ENCODE data around the gene WDR44. TPM values are rescaled to one million over a fixed set of nuclear protein-coding genes. Genes with fewer than 3 reads are reported as not detected.
A peak's percentile ranks its signal among the peaks of the same experiment; 100 is the strongest.

WDR44 gene
- total RNA-seq, 1 experiment from 2014 or later: 16.2 TPM

DNA sequence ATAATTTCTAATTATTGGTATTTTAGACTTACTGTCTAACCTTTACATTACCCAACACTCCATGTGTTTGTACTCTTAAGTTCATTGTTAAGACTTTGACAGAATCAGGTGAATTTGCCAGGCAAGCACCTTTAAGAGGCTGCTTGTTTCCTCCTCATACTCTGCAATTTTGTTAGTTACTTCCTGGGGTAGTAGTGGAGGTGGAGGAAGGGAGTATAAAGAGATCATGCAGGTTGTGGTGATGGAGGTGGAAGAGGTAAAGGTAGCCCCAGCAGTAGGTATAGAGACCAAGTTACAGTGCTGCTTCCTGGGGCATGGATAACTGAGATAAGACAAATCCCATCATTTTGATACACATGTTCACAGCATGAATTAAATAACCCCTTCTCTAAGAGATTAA, 6.7 kb downstream of the WDR44 start:
- no peak for ATAC-seq
- Histone ChIP-seq H3K9ac (ENCODE audit: low read length) (no peak overlapping the region), H3K79me2 (ENCODE audit: low read length) (peaks cover 89% of the 10 kb centered on the region), H3K4me3 (ENCODE audit: low read length) (no peak overlapping the region), H3K4me1 (ENCODE audit: insufficient read depth, low read length) (peaks cover 29% of the 10 kb centered on the region), H3K36me3 (ENCODE audit: low read depth, low read length) (no peaks in the 10 kb centered on the region), H3K9me3 (ENCODE audit: low read length) (no peaks in the 10 kb centered on the region), H3K27ac (ENCODE audit: low read length) (no peak overlapping the region), H3F3A (ENCODE audit: low read length, unreplicated experiment) (no peaks in the 10 kb centered on the region), H3K27me3 (ENCODE audit: low read length) (no peaks in the 10 kb centered on the region), H4K20me1 (ENCODE audit: low read length) (peaks cover 24% of the 10 kb centered on the region), H2AFZ (ENCODE audit: low read length) (no peak overlapping the region), H3K9me2 (replicated peaks; ENCODE audit: low read length) (no peaks in the 10 kb centered on the region), H3K4me2 (ENCODE audit: low read length) (no peak overlapping the region)
- TF ChIP-seq EZH2 (IDR thresholded peaks at IDR 0.05; ENCODE audit: low read length, unreplicated experiment) (no peak), EZH2phosphoT487 (IDR thresholded peaks at IDR 0.05; ENCODE audit: borderline replicate concordance, low read length) (no peak)
- TF ChIP-seq, protein P1, sequence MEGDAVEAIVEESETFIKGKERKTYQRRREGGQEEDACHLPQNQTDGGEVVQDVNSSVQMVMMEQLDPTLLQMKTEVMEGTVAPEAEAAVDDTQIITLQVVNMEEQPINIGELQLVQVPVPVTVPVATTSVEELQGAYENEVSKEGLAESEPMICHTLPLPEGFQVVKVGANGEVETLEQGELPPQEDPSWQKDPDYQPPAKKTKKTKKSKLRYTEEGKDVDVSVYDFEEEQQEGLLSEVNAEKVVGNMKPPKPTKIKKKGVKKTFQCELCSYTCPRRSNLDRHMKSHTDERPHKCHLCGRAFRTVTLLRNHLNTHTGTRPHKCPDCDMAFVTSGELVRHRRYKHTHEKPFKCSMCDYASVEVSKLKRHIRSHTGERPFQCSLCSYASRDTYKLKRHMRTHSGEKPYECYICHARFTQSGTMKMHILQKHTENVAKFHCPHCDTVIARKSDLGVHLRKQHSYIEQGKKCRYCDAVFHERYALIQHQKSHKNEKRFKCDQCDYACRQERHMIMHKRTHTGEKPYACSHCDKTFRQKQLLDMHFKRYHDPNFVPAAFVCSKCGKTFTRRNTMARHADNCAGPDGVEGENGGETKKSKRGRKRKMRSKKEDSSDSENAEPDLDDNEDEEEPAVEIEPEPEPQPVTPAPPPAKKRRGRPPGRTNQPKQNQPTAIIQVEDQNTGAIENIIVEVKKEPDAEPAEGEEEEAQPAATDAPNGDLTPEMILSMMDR (conservative IDR thresholded peaks at IDR 0.05; ENCODE audit: low read depth, low read length): no peak
- CTCF ChIA-PET: no interaction called here
- intact Hi-C loops (cut with micrococcal nuclease): no loop called here
- POLR2A ChIA-PET (ENCODE audit: unreplicated experiment): no interaction called here
- DNase-seq: no peak
- BruUV-seq (replicated peaks): no TSS peak

DNA sequence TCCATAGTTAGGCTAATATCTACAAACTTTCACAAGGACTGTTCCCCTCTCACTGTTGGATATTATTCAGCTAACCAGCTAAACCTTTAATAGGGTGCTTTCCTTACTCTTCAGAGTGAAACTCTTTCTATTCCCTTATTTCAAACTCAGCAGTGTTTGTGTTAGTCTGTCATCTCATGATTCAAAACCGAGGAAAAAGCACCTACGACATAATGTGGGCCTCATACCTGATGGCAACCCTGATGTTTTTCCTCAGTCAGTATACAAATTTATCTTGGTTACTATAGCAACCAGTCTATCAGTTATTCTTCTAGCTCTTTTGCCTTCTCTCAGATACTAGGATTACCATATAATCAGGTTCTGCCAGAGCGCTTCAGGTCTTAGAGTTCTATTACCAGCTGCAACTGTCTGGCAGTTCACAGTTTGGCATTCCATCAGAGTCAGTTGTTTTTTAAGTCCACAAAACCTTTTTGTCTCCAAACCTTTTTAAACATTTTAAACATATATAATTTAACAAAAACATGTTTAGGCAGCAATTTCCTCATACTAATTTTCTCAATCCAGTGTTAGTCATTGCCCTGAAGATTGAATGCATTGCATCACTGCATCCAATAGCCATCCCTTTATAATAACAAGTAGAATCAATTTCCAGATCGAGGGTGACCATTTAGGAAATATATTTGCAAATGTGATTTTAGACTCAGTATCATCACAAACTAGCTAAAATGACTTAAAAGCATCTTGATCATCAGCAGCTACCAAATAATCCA, 7.4 kb downstream of the WDR44 start:
- ATAC-seq (no peak), DNase-seq (no peak)
- no peak overlapping the region for H2AFZ ChIP-seq (ENCODE audit: low read length)
- H3K4me2 ChIP-seq (ENCODE audit: low read length): no peak overlapping the region
- peaks cover 83% of the 10 kb centered on the region for H3K79me2 ChIP-seq (ENCODE audit: low read length)
- H3K9me2 ChIP-seq (replicated peaks; ENCODE audit: low read length): no peaks in the 10 kb centered on the region
- POLR2A ChIA-PET (ENCODE audit: unreplicated experiment): no interaction called here
- intact Hi-C loops (cut with micrococcal nuclease): no loop called here
- H3F3A ChIP-seq (ENCODE audit: low read length, unreplicated experiment): no peaks in the 10 kb centered on the region
- peaks cover 23% of the 10 kb centered on the region for H3K4me1 ChIP-seq (ENCODE audit: insufficient read depth, low read length)
- CTCF ChIA-PET: no interaction called here
- H3K36me3 ChIP-seq (ENCODE audit: low read depth, low read length): no peaks in the 10 kb centered on the region
- peaks cover 17% of the 10 kb centered on the region for H4K20me1 ChIP-seq (ENCODE audit: low read length)
- no peak overlapping the region for H3K9ac ChIP-seq (ENCODE audit: low read length)
- H3K4me3 ChIP-seq (ENCODE audit: low read length): no peak overlapping the region
- TF ChIP-seq EZH2phosphoT487 (IDR thresholded peaks at IDR 0.05; ENCODE audit: borderline replicate concordance, low read length) (no peak), EZH2 (IDR thresholded peaks at IDR 0.05; ENCODE audit: low read length, unreplicated experiment) (no peak)
- TF ChIP-seq, protein P1 (conservative IDR thresholded peaks at IDR 0.05; ENCODE audit: low read depth, low read length): no peak
- H3K27me3 ChIP-seq (ENCODE audit: low read length): no peaks in the 10 kb centered on the region
- no peak overlapping the region for H3K27ac ChIP-seq (ENCODE audit: low read length)
- BruUV-seq (replicated peaks): no TSS peak
- no peaks in the 10 kb centered on the region for H3K9me3 ChIP-seq (ENCODE audit: low read length)

DNA sequence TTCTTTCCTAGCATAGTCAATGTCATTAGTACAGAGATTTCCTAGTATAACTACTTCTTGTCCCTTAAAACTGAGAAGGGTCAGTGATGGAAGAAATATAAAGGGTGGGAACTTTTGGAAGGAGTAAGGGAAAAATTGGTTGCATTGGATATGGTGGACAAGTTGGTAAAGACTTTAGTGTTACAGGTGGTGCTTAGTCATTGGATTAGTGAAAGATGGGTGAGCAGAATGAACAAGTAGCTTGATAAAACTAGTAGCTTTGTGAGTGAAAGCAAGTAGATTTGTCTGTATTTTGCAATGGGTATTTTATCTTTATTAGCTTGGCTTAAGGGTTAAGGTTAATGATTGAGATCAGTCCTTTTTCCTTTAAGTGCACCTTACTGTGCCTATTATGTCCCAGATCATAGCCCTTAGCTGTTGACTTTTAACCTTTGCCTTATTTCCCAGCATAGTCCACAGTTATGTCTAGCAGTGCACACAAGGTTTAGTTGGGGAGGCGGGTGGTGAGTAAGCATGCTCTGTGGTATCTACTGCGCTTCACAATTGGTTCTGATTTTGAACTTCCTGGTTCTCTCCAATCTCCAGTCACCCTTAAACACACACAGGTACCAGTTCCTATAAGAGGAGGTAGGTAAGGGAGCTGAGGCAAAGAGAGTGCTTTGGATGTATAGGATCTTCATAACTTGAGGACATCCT, 9.5 kb downstream of the WDR44 start:
- Histone ChIP-seq H2AFZ (ENCODE audit: low read length) (no peak overlapping the region), H3K36me3 (ENCODE audit: low read depth, low read length) (no peaks in the 10 kb centered on the region), H3K4me1 (ENCODE audit: insufficient read depth, low read length) (peaks cover 20% of the 10 kb centered on the region), H3K4me2 (ENCODE audit: low read length) (no peak overlapping the region), H3K27ac (ENCODE audit: low read length) (peak overlapping the region; percentile 10; the same call in 1 of the 2 replicates), H3K9ac (ENCODE audit: low read length) (no peak overlapping the region), H4K20me1 (ENCODE audit: low read length) (peaks cover 3% of the 10 kb centered on the region; the same call in 1 of the 2 replicates), H3K79me2 (ENCODE audit: low read length) (peaks cover 77% of the 10 kb centered on the region), H3K9me3 (ENCODE audit: low read length) (no peaks in the 10 kb centered on the region), H3F3A (ENCODE audit: low read length, unreplicated experiment) (no peaks in the 10 kb centered on the region), H3K27me3 (ENCODE audit: low read length) (no peaks in the 10 kb centered on the region), H3K4me3 (ENCODE audit: low read length) (no peak overlapping the region), H3K9me2 (replicated peaks; ENCODE audit: low read length) (no peaks in the 10 kb centered on the region)
- ChIA-PET POLR2A (ENCODE audit: unreplicated experiment) (no interaction called here), CTCF (no interaction called here)
- DNase-seq: peak; percentile 25
- ATAC-seq: no peak; the same call in 1 of the 2 replicates
- TF ChIP-seq, protein P1 (conservative IDR thresholded peaks at IDR 0.05; ENCODE audit: low read depth, low read length): no peak
- TF ChIP-seq EZH2phosphoT487 (IDR thresholded peaks at IDR 0.05; ENCODE audit: borderline replicate concordance, low read length): no peak
- no peak for TF ChIP-seq EZH2 (IDR thresholded peaks at IDR 0.05; ENCODE audit: low read length, unreplicated experiment)
- BruUV-seq (replicated peaks): no TSS peak
- intact Hi-C loops (cut with micrococcal nuclease): no loop called here

Data from PC-3 (cell line).